Cerebellar nuclear complex (tissue), 1 donor: ENCODE measurements around the gene LRRC74A.
A peak's percentile ranks its signal among the peaks of the same experiment; 100 is the strongest.
"Not testable (repeated sequence)": the region's sequence is repeated elsewhere in the genome, so short reads cannot be mapped to it uniquely, and the experiment has no call there.

Source experiments
- DNase-seq, 2 experiments: peaks; one replicate each; lab custom pipeline; 2025; lab: John Stamatoyannopoulos, UW

Gene LRRC74A

DNA sequence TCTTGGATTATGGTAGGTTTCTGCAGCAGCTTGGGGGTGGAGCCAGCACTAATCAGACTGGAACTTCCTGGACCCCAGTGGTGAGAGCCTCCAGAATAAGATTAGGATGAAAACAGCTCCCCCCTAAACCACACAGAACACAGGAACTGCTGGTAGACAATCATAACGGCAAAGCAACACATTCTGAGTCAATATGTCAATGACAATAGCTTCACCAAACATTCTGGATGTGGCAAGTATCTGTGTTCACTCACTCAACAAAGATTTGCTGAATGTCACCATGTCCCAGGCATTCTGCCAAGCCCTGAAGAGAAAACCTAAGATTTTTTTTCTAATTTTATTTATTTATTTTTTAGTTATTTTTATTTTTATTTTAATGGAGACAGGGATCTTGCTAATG is 65.2 kb downstream of the LRRC74A start:
- no peak for DNase-seq

DNA sequence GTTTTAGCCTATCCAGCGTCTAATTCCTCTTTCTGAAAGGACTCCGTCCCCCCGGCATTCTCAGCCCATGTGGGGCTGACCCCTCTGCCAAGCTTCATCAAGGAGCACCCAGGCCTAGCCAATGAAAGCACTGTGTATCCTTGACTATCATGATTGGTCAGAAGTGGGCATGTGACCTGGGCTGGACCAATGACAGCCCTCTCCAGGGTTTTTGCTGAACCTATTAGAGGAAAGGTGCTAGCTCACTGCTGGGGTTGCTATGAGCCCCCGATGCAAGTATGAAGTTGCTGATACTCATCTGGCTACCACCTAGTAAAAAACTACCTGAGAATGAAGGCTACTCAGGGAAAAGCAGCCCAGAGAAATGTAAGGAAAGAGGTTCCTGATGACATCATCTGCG is 68.1 kb downstream of the LRRC74A start:
- DNase-seq: no peak

- not testable (repeated sequence) for DNase-seq
Measured at GRCh38 chr14:76898006-76898405, 71.8 kb downstream of the LRRC74A start.

DNA sequence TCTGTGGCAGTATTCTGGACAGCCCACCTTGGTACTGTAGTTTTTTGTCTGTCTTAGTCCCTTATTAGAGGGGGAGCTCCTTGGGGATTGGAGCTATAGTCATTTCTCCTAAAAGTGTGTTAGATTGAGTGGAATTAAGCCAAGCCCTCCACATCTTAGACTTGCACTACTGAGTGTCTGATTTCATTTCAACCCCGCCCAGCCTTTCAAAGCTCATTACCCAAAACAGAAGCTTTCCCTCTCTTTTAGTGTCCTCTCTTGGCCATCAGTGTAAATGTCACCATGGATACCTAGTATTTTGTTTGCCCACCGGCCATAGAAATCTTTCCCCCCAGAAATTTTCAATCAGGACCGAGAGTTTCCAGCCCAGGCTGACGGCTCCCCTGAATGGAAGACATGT is 74.5 kb downstream of the LRRC74A start:
- no peak for DNase-seq

DNA sequence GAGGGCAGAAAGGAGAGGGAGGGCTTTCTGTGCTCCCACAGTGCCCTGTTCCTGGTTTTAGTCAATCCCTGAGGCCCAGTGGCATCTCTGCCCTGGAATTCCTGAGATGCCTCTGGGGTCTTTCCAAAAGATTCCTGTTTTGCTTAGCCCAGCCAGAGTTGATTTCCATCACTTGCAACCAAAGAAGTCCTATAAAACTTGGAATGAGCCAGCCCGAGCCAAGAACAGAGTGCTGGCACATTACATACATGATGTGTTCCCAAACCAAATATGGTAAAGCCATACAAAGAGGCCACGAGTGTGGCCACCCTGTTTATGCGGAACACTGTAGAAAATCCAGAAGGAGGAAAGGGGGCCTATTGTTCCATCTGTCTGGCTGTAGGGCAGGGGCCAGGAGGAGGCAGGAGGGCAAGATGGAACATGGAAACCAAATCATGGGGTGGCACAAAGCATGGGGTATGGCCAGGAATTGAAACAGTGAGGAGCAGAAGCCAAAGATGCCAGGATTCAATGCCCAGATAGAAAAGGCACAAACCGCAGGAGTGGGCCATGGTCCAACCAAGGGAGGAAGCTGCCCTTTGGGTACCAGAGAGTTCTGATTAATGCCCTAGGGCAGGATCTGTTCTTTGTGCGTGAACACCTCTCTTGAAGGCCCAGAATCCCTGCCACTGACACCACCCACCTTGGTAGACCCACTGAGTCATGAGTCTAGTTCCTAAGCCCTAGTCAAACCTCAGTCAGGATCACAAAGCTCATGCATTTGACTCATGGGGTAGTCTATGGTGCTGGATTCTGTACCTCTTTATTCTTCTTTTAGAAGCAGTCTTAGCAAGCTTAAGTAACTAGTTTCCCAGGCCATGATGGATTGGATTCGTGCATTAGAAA is 75.2 kb downstream of the LRRC74A start:
- DNase-seq: no peak

DNA sequence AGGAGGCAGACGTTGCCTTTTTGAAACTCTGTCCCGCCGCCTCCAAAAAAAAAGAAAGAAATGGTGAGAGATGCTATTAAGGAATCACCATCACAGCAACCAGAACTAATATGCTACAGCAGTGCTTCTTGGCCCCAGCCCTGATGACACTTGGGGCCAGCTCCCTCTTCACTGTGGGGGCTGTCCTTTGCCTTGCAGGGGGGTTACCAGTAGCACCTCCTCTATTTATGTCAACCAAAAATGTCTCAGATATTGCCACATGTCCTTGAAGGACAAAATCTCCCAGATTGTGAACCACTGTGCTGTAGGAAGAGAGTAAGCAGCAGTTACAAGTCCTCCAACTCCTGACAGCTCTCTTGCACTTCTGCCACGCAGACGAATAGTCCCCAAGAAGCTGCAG is 76.4 kb downstream of the LRRC74A start:
- DNase-seq: no peak

GRCh38 chr14:76904100-76904739 is 78.0 kb downstream of the LRRC74A start:
- DNase-seq: no peak

GRCh38 chr14:76904740-76905569 is 78.7 kb downstream of the LRRC74A start:
- DNase-seq: no peak

DNA sequence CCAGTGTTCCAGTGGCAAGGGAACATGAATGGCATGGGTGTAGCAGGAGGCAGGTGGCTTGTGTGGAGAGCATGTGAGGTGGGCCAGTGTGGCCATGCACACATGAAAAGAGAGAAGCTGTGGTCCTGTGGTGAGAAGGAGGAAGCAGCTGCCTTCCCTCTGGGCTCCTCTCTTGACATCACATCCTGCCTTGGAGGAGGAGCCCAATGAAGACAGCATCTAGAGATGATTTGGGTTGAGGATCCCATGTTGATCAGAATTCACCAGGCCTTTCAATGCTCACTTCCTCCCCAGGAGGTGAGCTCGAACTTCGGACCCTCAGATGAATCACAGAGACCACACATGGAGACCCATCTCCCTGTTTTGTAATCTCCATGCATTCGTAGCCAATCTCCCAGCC is 82.6 kb downstream of the LRRC74A start:
- no peak for DNase-seq

- no peak for DNase-seq
Measured at GRCh38 chr14:76909266-76909665, 83.1 kb downstream of the LRRC74A start.

DNA sequence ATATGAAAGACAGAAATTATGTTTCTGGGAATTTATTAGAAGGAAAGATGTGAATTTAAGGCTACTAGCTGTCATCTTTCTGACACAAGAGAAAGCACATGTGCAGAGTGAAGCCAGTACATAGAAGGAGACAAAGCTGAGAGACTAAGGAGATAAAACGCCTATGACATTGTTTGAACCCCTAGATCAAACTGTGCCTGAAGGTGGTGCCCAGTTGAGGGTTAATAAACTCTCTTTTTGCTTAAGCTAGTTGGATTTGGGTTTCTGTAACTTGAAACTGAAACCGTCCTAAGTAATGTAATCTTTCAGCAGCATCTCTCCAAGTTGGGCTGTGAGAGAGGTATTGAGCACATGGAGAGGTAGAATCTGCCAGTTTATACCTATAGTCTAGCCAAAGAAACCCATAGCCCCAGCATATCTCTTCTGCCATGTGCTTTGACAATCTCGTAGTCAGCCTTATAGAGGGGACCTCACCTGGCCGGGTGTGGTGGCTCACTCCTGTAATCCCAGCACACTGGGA is 84.2 kb downstream of the LRRC74A start:
- no peak for DNase-seq

DNA sequence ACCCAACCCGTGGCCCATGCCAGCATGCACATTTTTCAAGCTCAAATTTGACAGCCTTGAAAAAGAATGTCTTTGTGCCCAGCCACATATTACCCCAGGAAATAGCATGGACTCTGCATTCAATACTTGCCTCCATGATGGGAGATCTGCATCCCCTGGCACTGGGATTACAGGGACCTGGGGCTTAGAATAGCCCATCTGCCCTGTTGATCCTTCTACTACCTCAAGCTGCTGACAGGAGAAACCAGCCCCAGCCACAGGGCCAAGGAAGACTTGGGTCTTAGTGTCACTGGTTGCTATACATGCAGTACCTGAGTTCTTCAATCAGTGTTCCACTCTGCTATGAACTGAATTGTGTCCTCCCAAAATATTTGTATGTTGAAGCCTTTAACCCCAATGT is 85.3 kb downstream of the LRRC74A start:
- DNase-seq: no peak

DNA sequence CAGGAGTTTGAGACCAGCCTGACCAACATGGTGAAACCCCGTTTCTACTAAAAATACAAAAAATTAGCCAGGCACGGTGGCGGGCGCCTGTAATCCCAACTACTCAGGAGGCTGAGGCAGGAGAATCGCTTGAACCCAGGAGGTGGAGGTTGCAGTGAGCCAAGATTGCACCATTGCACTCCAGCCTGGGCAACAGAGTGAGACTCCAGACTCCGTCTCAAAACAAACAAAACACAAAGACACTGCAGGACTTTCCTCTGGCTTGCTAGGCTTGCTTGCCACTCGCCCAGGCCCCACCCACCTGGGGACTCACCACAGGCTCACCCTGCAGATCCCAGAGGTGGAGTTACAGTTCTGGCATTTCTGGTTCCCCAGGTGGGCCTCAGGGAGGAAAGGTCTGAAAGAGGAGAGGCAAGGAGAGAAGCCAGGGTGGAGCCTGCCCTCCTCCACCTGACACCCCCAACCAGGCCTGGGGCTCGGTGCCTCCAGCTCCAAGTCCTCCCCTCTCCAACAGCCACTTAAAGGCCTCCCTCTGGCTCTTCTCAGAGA is 88.4 kb downstream of the LRRC74A start:
- not testable (repeated sequence) for DNase-seq

DNA sequence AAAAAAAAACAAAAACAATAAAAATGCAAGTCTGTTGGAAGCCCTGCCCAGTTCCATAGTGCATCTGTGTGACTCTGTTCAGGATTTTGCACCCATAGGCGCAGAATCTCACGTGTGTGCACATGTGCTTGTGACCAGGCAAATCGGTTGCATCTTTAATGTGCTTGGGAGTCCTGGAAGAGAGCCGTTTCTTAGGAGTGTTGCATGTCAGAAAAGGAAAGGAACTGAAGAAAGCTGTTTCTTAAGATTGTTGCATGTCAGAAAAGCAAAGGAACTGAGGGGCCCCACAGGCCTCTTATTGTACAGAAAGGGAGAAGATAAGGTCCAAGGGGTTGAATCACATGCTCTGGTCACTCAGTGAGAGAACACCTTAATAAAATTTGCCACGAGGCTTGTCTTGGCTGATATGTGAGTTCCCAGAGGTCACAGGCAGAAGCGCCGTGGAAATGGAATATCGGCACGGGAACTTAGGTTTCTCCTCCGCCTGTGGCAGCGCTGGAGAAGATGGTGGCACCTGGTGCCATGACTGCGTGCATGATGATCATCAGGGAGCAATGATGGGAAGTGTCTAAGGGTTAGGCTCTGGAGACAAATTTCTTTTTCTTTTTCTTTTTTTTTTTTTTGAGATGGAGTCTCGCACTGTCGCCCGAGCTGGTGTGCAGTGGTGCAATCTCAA is 90.0 kb downstream of the LRRC74A start:
- no peak for DNase-seq

- no peak for DNase-seq
Measured at GRCh38 chr14:76917158-76917596, 91.0 kb downstream of the LRRC74A start.

DNA sequence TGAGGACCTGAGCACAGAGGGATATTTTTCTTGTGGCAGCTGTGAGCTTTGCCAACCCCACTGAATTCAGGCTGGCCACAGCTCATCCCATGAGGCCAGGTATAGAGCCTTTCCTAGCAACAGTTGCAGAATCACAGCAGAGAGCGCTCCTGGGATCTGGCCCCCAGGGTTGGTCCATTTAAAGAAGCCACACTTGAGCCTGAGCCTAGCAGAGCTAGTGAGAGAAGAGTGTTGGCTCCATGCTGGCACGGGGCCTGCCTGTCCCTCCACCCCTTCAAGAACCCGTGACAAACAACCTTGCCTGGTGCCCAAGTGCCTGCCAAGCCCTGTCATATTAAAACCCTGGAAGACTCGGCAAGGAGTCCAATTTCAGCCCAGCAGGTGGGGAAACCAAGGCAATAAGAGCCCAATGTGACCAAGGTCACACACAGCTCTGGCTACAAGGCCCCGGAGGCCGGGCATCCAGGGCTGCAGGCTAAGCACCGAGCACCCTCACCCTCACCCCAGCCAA is 91.6 kb downstream of the LRRC74A start:
- no peak for DNase-seq

DNA sequence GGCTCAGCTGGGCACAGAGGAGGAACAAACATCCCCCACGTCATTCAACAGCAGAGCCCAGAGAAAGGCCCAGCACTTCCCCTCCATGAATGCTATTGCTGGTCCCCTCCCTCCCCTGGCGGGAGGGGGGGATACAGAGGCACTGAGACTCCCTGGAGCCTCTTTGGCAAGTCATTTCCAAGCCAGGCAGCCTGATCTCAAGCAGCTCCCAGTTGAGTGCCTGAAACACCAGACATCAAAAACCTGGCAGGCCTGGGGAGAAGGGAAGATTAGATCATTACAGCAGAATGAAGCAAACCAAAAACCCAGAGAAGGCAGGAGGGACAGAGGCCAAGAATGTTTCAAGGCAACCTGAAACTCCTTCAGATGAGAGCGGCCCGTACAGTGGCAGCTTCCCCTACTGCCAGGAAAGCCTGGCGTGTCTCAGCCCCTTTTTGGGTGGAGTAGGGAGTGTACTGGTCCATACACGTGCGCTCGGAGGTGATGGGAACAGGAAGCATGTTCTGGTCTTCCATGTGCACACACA is 92.1 kb downstream of the LRRC74A start:
- no peak for DNase-seq

- peak; percentile 84 to 91 for DNase-seq
Measured at GRCh38 chr14:76918782-76919394, 92.7 kb downstream of the LRRC74A start.
